Erythroblast (primary cell): ENCODE data around the gene C13orf42.

Experiments
- GATA1 ChIP-seq: IDR thresholded peaks from 2 replicates; pipeline ENCODE4 v1.6.1; 2011; ENCODE audit warnings: low read depth, mild to moderate bottlenecking, control low read depth, low read length, moderate library complexity
- POLR2A ChIP-seq: IDR thresholded peaks from 2 replicates; pipeline ENCODE4 v1.6.1; 2011; ENCODE audit warnings: mild to moderate bottlenecking, low read length

- TF ChIP-seq POLR2A (no peak), GATA1 (no peak)
Measured at GRCh38 chr13:51152701-51153100, 41.6 kb upstream of the C13orf42 start.
